ENCODE results near the gene SLC26A4. TPM values are rescaled to one million over a fixed set of nuclear protein-coding genes. Genes with fewer than 3 reads are reported as not detected.

Gene SLC26A4
- total and polyA plus RNA-seq, 7 donors: 0.25 to 1.4 (median 0.57) TPM; not detected in 1

GRCh38 chr7:107615910-107616680, 44.5 kb upstream of the SLC26A4 start:
- no peaks in the 10 kb centered on the region for H3K27me3 ChIP-seq
- peaks cover 5 to 57% (median 13%) of the 10 kb centered on the region in 4 donors for H3K36me3 ChIP-seq
- H3K4me3 ChIP-seq: no peak overlapping the region
- no peaks in the 10 kb centered on the region for H3K4me1 ChIP-seq
- H3K9me3 ChIP-seq: no peaks in the 10 kb centered on the region
- WGBS, 2 donors: 97 to 98% methylated on average over 4 of the region's 4 CpGs
- intact Hi-C loops (cut with DNase I): no loop called here
- TF ChIP-seq CTCF (IDR thresholded peaks at IDR 0.05) (no peak), EP300 (IDR thresholded peaks at IDR 0.05) (no peak), POLR2AphosphoS5 (IDR thresholded peaks at IDR 0.05) (no peak), POLR2A (IDR thresholded peaks at IDR 0.05) (no peak)
- H3K27ac ChIP-seq: no peak overlapping the region
- DNase-seq: no peak

- TF ChIP-seq CTCF (IDR thresholded peaks at IDR 0.05): no peak
- TF ChIP-seq POLR2AphosphoS5 (IDR thresholded peaks at IDR 0.05): peak; percentile 10 to 50 (median 18)
- H3K4me1 ChIP-seq: no peaks in the 10 kb centered on the region
- no peak overlapping the region for H3K4me3 ChIP-seq
- no peaks in the 10 kb centered on the region for H3K27me3 ChIP-seq
- WGBS, 2 donors: 56 to 67% methylated on average over 1 of the region's 1 CpG
- no peak for DNase-seq
- peak overlapping the region in 1 of 4 donors; percentile 45 for H3K27ac ChIP-seq
- H3K9me3 ChIP-seq: no peaks in the 10 kb centered on the region
- peaks cover 0 to 14% (median 0%) of the 10 kb centered on the region in 4 donors for H3K36me3 ChIP-seq
- intact Hi-C loops (cut with DNase I): no loop called here
Measured at GRCh38 chr7:107622429-107622828, 38.2 kb upstream of the SLC26A4 start.

GRCh38 chr7:107622894-107623293, 37.7 kb upstream of the SLC26A4 start:
- H3K36me3 ChIP-seq: peaks cover 0 to 12% (median 0%) of the 10 kb centered on the region in 4 donors
- H3K9me3 ChIP-seq: no peaks in the 10 kb centered on the region
- intact Hi-C loops (cut with DNase I): no loop called here
- 21 to 58% methylated on average over 2 of the region's 2 CpGs for WGBS, 2 donors
- no peak for DNase-seq
- H3K4me3 ChIP-seq: no peak overlapping the region
- TF ChIP-seq CTCF (IDR thresholded peaks at IDR 0.05) (no peak), EP300 (IDR thresholded peaks at IDR 0.05) (no peak), POLR2AphosphoS5 (IDR thresholded peaks at IDR 0.05) (no peak), POLR2A (IDR thresholded peaks at IDR 0.05) (no peak)
- H3K27me3 ChIP-seq: no peaks in the 10 kb centered on the region
- H3K27ac ChIP-seq: peak overlapping the region in 1 of 4 donors; percentile 23
- H3K4me1 ChIP-seq: no peaks in the 10 kb centered on the region

GRCh38 chr7:107627002-107627401, 33.6 kb upstream of the SLC26A4 start:
- Histone ChIP-seq H3K36me3 (peaks cover 0 to 3% (median 0%) of the 10 kb centered on the region in 4 donors), H3K4me1 (no peaks in the 10 kb centered on the region), H3K9me3 (no peaks in the 10 kb centered on the region), H3K27ac (no peak overlapping the region), H3K27me3 (no peaks in the 10 kb centered on the region), H3K4me3 (no peak overlapping the region)
- 95 to 97% methylated on average over 4 of the region's 4 CpGs for WGBS, 2 donors
- TF ChIP-seq POLR2AphosphoS5 (IDR thresholded peaks at IDR 0.05): no peak
- no peak for TF ChIP-seq CTCF (IDR thresholded peaks at IDR 0.05)
- no peak for TF ChIP-seq POLR2A (IDR thresholded peaks at IDR 0.05)
- TF ChIP-seq EP300 (IDR thresholded peaks at IDR 0.05): no peak
- intact Hi-C loops (cut with DNase I): no loop called here
- no peak for DNase-seq
